Right lobe of liver (tissue), 4 donors: ENCODE measurements around the gene LAMC1.

Experiments
- CTCF ChIP-seq, 4 donors: fragments of 200-600 bp in 3 of 4; fragments of 450-650 bp in 1 of 4; IDR thresholded peaks; one replicate each; pipeline versions ENCODE4 v1.5.1 to v1.8.0; 2016 to 2022; ENCODE audit warnings: antibody characterized with exemption in 4 of 4, mild to moderate bottlenecking in 2 of 4
- POLR2A ChIP-seq: fragments of 450-650 bp; IDR thresholded peaks from one replicate; pipeline ENCODE4 v1.6.1; 2017; ENCODE audit warnings: antibody characterized with exemption, mild to moderate bottlenecking
- donor health status: DM: no; HTN: no; CAD: no.
- donor health status: DM: no; HTN: no; CAD: no.
- donor health status: DM: no; HTN: yes; CAD: no.

GRCh38 chr1:183012301-183012994, 10.8 kb upstream of the LAMC1 start:
- no peak for TF ChIP-seq CTCF (IDR thresholded peaks at IDR 0.05)
- no peak for TF ChIP-seq POLR2A
